Measurements from ENCODE around the gene U2AF1L4.

U2AF1L4 gene

GRCh38 chr19:35715981-35716800 is 29.0 kb downstream of the U2AF1L4 start:
- H3K9me3 ChIP-seq (ENCODE audit: control insufficient read depth, insufficient read depth, low read depth, low read length), result no peaks in the 10 kb centered on the region
- no peak for TF ChIP-seq BCL11A (tag by site-specific recombination; IDR thresholded peaks at IDR 0.05; ENCODE audit: low read depth)
- no peak for TF ChIP-seq BCL11B (tag by site-specific recombination; IDR thresholded peaks at IDR 0.05; ENCODE audit: low read depth)
- TF ChIP-seq ZNF169 (tag by site-specific recombination; IDR thresholded peaks at IDR 0.05), result no peak
- no peak for TF ChIP-seq ZNF239 (tag by site-specific recombination; IDR thresholded peaks at IDR 0.05)
- no peak for TF ChIP-seq ZFP3 (tag by site-specific recombination; IDR thresholded peaks at IDR 0.05; ENCODE audit: low read depth)
- peak; percentile 32; the same call in 1 of the 2 replicates for TF ChIP-seq ZNF341 (tag by site-specific recombination; IDR thresholded peaks at IDR 0.05; ENCODE audit: low read depth)
- TF ChIP-seq TRIM28 (IDR thresholded peaks at IDR 0.05; ENCODE audit: borderline replicate concordance, low read length), result no peak
- TF ChIP-seq ZNF16 (tag by site-specific recombination; IDR thresholded peaks at IDR 0.05; ENCODE audit: low read depth), result no peak
- no peak for TF ChIP-seq CTCF (tag by site-specific recombination; IDR thresholded peaks at IDR 0.05)
- no peak for TF ChIP-seq ZNF623 (tag by site-specific recombination; IDR thresholded peaks at IDR 0.05)
- TF ChIP-seq KLF16 (tag by site-specific recombination; IDR thresholded peaks at IDR 0.05), result no peak
- TF ChIP-seq, protein P1, sequence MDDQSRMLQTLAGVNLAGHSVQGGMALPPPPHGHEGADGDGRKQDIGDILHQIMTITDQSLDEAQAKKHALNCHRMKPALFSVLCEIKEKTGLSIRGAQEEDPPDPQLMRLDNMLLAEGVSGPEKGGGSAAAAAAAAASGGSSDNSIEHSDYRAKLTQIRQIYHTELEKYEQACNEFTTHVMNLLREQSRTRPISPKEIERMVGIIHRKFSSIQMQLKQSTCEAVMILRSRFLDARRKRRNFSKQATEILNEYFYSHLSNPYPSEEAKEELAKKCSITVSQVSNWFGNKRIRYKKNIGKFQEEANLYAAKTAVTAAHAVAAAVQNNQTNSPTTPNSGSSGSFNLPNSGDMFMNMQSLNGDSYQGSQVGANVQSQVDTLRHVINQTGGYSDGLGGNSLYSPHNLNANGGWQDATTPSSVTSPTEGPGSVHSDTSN (CRISPR knock-in tag; IDR thresholded peaks at IDR 0.05), result peak; percentile 69; the same call in 1 of the 2 replicates
- TF ChIP-seq ZBTB7A (tag by site-specific recombination; IDR thresholded peaks at IDR 0.05; ENCODE audit: low read depth), result peak; percentile 60; the same call in 1 of the 2 replicates
- no peak for TF ChIP-seq WT1 (tag by site-specific recombination; IDR thresholded peaks at IDR 0.05)
- TF ChIP-seq ZNF274 (IDR thresholded peaks at IDR 0.05; ENCODE audit: low read length), result no peak
- TF ChIP-seq ZNF274 (tag by site-specific recombination; IDR thresholded peaks at IDR 0.05; ENCODE audit: borderline replicate concordance), result no peak
- no peak for TF ChIP-seq OSR2 (tag by site-specific recombination; IDR thresholded peaks at IDR 0.05)
- no peak for TF ChIP-seq YY2 (tag by site-specific recombination; IDR thresholded peaks at IDR 0.05)
- no peak for TF ChIP-seq ZXDB (tag by site-specific recombination; IDR thresholded peaks at IDR 0.05)
- no peak for TF ChIP-seq ZNF449 (tag by site-specific recombination; IDR thresholded peaks at IDR 0.05)
- no peak for TF ChIP-seq INSM2 (tag by site-specific recombination; IDR thresholded peaks at IDR 0.05)
- no peak for TF ChIP-seq ZNF362 (tag by site-specific recombination; IDR thresholded peaks at IDR 0.05)
- no peak for TF ChIP-seq EGR2 (tag by site-specific recombination; IDR thresholded peaks at IDR 0.05; ENCODE audit: low read depth)
- TF ChIP-seq ZBTB48 (tag by site-specific recombination; IDR thresholded peaks at IDR 0.05), result no peak
- TF ChIP-seq ZNF311 (tag by site-specific recombination; IDR thresholded peaks at IDR 0.05; ENCODE audit: borderline replicate concordance), result peak; percentile 37; the same call in 1 of the 2 replicates
- TF ChIP-seq, protein P2, sequence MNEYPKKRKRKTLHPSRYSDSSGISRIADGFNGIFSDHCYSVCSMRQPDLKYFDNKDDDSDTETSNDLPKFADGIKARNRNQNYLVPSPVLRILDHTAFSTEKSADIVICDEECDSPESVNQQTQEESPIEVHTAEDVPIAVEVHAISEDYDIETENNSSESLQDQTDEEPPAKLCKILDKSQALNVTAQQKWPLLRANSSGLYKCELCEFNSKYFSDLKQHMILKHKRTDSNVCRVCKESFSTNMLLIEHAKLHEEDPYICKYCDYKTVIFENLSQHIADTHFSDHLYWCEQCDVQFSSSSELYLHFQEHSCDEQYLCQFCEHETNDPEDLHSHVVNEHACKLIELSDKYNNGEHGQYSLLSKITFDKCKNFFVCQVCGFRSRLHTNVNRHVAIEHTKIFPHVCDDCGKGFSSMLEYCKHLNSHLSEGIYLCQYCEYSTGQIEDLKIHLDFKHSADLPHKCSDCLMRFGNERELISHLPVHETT (tag by site-specific recombination; IDR thresholded peaks at IDR 0.05), result no peak

More at GRCh38 chr19:35715981-35716800, 29.0 kb downstream of the U2AF1L4 start:
- peaks cover 17 to 19% of the 10 kb centered on the region in 2 experiments for H3K36me3 ChIP-seq (ENCODE audit: control insufficient read depth in 2 of 2, insufficient read depth in 1 of 2, low read length in 2 of 2)
- H3K27ac ChIP-seq (ENCODE audit: extremely low read depth, low read depth, low read length), result peak overlapping the region; percentile 93
- peak overlapping the region; percentile 44 for H3K4me3 ChIP-seq (ENCODE audit: low read depth, low read length)
- POLR2A ChIA-PET, result interaction anchor here (1.0 kb wide), 1 partner anchor 9 kb away, joined by 3 read pairs; no protein-coding TSS in a partner anchor
- peaks cover 23% of the 10 kb centered on the region for H3K4me1 ChIP-seq (ENCODE audit: control insufficient read depth, insufficient read depth, low read length)
- CTCF ChIA-PET, result interaction anchor here (0.6 to 6.0 kb wide), 17 partner anchors 12 to 499 kb away, joined by 3 to 119 read pairs (median 4); partner anchors contain the start of genes PSENEN, U2AF1L4 and ZBTB32

All from HEK293 (cell line).